HFF-Myc (cell line): ENCODE results near the gene RNU5D-1.
"Not testable (repeated sequence)": the region's sequence is repeated elsewhere in the genome, so short reads cannot be mapped to it uniquely, and the experiment has no call there.

ENCODE experiments used
- DNase-seq: peaks from one replicate; pipeline ENCODE4 v3.0.0-alpha.2; 2011; ENCODE audit warnings: low read depth; ENCODE audit errors: extremely low read depth
- H3K4me3 ChIP-seq: replicated peaks from 2 replicates; pipeline ENCODE4 v1.5.1; 2011; ENCODE audit warnings: low read depth, mild to moderate bottlenecking, control low read depth, low read length
- TF ChIP-seq, protein P1 (sequence below): IDR thresholded peaks from 2 replicates; pipeline ENCODE4 v1.5.1; 2012; ENCODE audit warnings: mild to moderate bottlenecking, low read depth, low read length, control low read depth; ENCODE audit errors: missing control alignments

The RNU5D-1 gene

DNA sequence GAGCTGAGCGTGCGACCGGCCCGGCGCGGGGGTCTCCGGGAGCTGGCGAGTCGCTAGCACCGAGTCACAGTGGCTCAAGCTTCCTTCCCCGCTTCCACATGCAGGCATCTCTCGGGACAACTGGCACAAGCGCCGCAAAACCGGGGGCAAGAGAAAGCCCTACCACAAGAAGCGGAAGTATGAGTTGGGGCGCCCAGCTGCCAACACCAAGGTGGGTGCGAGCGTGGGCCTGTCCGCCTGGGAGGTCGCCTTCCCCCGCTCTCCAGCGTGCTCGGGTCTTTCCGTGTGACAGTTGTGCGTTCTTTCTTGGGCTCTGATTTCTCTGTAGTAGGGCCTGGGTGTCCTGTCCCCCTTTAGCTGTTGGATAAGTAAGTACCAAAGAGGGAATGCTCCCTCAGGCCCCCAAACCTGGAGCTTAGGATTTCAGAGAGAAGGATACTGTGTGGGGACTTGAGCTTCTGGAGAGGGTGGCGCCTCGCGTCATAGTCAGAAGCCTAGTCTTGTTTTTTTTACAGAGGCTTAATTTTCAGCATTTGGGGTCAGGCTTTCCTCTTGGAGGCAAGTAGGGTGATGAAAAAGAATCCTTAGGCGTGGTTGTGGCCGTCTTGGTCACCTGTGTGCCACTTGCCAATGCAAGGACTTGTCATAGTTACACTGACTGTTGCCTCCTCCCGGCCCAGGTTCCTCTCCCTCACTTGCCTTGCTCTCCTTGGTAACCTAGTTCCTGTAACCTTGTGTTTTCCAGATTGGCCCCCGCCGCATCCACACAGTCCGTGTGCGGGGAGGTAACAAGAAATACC lies 45.2 kb upstream of the RNU5D-1 start:
- TF ChIP-seq, protein P1, sequence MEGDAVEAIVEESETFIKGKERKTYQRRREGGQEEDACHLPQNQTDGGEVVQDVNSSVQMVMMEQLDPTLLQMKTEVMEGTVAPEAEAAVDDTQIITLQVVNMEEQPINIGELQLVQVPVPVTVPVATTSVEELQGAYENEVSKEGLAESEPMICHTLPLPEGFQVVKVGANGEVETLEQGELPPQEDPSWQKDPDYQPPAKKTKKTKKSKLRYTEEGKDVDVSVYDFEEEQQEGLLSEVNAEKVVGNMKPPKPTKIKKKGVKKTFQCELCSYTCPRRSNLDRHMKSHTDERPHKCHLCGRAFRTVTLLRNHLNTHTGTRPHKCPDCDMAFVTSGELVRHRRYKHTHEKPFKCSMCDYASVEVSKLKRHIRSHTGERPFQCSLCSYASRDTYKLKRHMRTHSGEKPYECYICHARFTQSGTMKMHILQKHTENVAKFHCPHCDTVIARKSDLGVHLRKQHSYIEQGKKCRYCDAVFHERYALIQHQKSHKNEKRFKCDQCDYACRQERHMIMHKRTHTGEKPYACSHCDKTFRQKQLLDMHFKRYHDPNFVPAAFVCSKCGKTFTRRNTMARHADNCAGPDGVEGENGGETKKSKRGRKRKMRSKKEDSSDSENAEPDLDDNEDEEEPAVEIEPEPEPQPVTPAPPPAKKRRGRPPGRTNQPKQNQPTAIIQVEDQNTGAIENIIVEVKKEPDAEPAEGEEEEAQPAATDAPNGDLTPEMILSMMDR, result no peak
- H3K4me3 ChIP-seq, result peak overlapping the region; percentile 100
- DNase-seq, result no peak

DNA sequence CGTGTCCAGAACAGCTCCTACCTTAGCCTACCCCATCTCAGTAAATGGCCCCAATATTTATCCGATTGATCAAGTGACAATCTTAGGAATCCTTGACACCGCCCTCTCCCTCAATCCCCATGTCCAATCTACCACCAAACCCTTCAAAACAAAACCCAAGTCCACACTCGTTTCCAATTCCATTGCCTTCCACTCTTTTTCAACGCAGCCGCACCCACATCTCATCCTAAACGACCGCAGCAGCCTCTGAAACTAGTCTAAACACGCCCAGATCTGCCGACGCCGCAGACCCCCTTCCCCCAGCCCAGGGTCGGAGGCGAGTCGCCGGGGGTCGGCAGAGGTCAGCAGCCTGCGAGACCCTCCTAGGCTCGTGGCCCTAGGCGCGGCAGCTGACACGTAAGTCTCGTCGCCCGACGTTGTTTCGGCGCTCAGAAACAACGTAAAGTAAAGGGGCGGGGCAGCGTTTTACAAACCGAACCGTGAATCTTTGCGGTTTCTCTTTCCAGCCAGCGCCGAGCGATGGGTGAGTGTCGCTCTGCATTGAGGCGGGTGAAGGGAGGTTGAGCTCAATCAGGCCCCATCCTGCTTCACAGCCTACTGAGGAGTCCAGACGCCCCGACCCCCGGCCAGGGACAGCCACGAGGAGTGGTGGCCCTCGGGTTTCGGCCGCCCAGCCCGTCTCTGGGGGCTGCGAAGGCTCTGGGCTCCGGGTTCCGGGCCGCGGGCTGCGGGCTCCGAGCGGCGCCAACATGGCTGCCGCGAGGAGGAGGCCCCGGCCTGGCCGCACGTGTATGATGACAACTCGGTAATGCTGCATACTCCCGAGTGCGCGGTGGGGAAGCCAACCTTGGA lies 44.3 kb upstream of the RNU5D-1 start, which contains the start of gene RPS8:
Gene RPS8, plus strand, starts transcription at position 463 of the 852 bp plus-strand sequence. Its CDS starts 57 bp downstream, at position 520.
- peak within 1 kb of the TSS; percentile 100 for H3K4me3 ChIP-seq
- peak; percentile 78 for DNase-seq
- TF ChIP-seq, protein P1, result no peak

DNA sequence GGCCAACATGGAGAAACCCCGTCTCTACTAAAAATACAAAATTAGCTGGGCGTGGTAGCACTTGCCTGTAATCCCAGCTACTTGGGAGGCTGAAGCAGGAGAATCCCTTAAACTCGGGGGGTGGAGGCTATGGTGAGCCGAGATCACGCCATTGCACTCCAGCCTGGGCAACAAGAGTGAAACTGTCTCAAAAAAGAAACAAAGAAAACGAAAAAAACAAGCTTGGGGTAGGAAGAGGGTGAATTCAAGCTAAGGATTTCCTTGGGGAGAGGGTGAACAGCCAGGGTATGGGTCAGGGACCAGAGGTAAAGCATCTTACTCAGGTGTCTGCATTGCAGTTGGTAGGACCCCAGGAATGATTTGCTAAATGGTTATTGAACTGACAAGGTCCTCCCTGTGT lies 35.5 kb upstream of the RNU5D-1 start:
- DNase-seq, result not testable (repeated sequence)

DNA sequence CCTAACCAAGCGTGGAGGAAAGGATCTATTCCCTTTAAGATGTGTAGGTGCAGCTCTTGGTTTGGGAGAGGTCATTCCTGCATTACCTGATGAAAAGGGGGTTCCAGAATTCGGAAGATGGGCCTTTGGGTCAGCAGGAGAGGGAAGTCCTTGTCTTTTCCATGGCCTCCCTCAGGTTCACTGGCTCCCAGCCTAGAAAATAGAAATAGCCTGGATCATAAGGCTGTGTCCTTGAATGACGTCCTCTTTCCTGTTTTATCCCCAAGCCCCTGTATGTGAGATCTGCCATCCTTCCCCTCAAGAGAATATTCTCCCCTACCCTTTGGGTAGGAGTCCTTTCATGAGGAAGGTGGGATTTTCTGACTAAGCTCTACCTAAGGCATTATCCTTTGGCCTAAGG lies 29.9 kb upstream of the RNU5D-1 start:
- no peak overlapping the region for H3K4me3 ChIP-seq
- TF ChIP-seq, protein P1, result no peak
- no peak for DNase-seq

More for the DNA sequence above, 35.5 kb upstream of the RNU5D-1 start:
- not testable (repeated sequence) for H3K4me3 ChIP-seq

DNA sequence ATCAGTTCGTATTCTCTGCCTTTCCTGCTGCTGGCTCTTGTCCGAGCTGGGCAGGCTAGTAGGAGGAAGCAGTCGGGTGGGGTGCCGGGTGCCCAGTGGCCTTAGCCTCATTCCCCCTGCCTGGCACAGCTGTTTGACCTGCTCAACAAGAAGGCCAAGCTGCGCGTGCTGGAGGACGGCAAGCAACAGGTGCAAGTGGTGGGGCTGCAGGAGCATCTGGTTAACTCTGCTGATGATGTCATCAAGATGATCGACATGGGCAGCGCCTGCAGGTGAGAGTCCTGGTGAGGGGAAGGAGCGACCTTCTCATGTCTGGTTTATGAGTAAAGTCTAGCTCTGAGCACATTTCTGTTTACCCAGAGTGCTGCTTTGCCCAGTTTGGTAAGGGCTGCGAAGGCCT lies 28.1 kb upstream of the RNU5D-1 start:
- H3K4me3 ChIP-seq, result no peak overlapping the region
- no peak for DNase-seq
- TF ChIP-seq, protein P1, result no peak

DNA sequence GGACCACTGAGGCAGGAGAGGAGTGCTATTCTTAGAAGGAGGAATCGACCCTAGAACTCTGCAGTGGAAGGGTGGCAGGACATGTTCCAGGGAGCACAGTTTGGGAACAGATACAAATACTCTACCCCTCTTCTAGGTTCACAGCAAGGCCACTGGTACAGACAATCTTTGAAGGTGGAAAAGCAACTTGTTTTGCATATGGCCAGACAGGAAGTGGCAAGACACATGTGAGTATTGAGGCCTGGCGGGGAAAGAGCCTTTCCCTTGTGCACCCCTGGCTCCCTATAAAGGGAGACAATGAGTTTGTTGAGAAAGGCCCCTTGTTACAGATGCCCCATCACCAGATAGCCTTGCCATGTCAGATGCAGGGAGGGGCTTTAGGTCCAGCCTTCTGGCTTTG lies 26.4 kb upstream of the RNU5D-1 start:
- no peak for DNase-seq
- no peak overlapping the region for H3K4me3 ChIP-seq
- TF ChIP-seq, protein P1, result no peak

DNA sequence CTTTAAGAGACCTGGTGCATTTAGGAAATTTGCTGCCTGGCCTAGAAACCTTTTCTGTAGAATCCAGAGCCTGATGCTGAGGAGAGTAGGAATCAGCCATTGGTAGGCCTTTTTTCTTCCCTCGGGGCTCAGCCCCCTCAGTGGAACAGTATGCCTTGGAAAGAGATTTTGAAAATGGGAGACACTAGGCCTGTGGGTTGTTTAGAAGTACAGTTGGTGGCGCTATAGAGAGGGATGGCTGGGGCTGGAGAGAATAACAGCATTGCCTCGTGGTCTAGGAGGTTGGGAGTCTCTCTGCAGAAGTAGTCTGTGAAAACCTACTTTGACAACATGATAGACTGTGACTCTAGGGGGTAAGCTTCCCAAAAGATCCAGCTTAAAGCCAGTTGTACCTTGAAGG lies 16.9 kb upstream of the RNU5D-1 start:
- no peak overlapping the region for H3K4me3 ChIP-seq
- TF ChIP-seq, protein P1, result no peak
- no peak for DNase-seq
